NCI-H2081 (cell line): ENCODE results near the gene WIPI1.
"Not testable (repeated sequence)": the region's sequence is repeated elsewhere in the genome, so short reads cannot be mapped to it uniquely, and the experiment has no call there.

Experiments used
- DNase-seq, 2 experiments: peaks; one replicate each; lab custom pipeline; 2025; lab: John Stamatoyannopoulos, UW

WIPI1 gene

GRCh38 chr17:68457168-68457538, at the start of gene WIPI1:
TSS of gene WIPI1 (minus strand) at chr17:68457496. CDS start at chr17:68457421, 75 bp downstream.
- no peak for DNase-seq

DNA sequence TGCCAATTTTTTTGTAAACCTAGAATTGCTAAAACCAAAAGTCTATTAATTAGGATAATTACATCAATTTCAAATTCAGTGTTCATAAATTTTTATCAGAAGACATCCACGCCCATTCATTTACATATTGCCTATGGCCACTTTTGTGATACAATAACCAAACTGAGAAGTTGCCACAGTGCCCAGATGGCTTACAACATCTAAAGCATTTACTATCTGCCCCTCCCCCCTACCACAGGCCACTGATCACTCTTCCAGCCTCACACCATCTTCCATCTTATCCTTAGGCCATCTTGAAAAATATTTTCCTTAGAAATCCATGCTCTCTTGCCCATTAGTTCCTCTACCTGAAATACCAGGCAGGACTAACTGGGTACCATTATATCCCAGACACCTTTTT, 48.7 kb upstream of the WIPI1 start:
- DNase-seq = no peak

DNA sequence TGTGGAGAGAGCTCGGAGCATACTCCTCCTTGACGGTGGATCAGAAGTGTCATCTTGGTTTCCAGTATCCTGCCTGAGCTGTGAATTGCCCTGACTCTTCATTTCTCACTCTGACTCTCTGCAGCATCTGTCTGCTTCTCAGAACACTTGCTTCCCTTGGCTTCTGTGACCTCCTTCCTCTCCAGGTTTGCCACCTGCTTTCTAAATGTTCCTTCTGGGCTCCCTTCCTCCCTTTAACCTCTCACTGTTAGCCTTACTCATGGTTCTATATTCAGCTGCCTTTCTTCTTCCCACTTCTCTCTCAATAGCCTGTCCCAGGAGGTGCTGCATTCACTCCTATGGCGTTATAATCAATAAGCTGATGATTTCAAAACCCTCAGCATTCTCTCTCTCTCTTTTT, 43.8 kb upstream of the WIPI1 start:
- DNase-seq = no peak

- DNase-seq = no peak
Measured at GRCh38 chr17:68499587-68499986, 42.3 kb upstream of the WIPI1 start.

DNA sequence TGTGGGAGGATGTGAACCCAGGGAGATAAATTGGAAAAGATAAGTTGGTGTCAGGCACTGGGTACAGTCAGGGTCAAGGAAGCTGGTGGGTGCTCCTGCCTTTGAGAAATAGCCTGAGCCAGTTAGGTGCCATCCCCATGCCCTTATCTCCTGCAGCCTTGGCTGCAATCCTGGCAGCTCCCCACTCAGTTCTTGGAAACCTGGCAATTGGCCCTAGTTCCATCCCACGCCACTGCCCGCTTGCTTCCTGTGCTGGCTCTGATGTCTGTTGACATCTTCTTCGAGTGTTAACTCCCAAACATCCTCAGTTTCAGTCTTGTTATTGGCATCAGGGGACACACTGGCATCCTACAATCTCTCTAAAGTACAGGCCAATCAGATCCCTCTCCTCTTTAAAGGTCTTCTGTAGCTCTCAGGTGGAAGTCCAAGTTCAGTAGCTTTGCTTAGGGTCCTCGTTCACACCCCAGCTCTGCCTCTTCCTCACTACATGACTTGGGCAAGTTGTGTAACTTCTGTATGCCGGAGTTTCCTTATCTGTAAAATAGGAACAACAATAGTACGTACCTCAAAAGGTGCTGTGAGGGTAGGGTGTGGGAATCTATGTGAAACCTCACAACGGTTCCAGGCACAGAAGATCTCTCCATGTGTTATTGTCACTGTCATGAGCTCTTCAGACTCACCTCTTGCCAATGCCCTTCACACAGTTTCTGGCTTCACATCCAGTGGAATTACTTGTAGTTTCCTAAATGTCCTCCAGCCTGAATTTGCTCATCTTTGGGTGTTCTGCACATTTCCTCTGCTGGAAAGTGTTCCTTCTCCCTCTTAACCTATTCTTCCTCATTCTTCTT, 41.4 kb upstream of the WIPI1 start:
- no peak for DNase-seq

GRCh38 chr17:68497885-68498319, 40.6 kb upstream of the WIPI1 start:
- no peak for DNase-seq

- DNase-seq = no peak
Measured at GRCh38 chr17:68495081-68495480, 37.8 kb upstream of the WIPI1 start.

GRCh38 chr17:68492394-68493054, 35.2 kb upstream of the WIPI1 start:
- DNase-seq = not testable (repeated sequence)

DNA sequence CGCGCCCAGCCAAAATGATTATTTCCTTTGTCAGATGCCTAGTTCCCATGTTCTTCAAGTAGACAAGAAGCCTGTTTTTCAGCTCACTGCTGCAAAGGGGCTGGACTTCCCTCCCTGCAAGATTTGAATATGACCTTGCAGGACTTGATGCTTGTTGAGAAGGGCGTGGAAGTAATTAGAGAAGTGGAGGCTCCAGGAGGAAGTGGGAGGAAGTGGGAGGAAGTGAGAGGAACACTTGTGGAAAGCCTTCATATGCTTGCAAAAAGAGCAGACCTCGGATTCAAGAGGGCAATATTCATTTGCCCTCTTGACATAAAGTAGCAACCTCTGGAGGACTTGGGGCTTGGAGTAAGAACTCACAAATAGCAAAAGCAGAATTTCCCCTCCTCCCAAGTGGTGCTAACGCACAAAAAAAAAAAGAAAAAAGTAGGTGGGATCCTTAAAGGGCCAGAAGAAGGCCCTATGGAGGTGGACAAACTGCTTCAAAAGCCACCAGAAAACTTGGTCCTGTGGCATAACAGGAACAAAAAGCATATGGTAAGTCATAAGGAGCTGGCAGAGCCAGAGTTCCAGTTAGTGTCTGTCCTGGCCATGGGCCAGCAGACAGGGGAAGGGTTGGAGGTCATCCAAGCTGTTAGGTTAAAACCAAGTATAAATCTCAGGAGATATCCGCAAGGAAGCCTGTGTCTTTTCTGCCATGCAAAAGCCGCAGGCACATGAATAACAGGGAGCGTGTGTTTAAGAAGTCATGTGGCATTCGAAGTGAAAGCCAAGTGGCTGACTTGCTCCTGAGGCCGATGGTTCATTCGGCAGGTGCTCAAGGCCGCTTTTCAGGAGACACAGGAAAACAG, 34.3 kb upstream of the WIPI1 start:
- DNase-seq = no peak

DNA sequence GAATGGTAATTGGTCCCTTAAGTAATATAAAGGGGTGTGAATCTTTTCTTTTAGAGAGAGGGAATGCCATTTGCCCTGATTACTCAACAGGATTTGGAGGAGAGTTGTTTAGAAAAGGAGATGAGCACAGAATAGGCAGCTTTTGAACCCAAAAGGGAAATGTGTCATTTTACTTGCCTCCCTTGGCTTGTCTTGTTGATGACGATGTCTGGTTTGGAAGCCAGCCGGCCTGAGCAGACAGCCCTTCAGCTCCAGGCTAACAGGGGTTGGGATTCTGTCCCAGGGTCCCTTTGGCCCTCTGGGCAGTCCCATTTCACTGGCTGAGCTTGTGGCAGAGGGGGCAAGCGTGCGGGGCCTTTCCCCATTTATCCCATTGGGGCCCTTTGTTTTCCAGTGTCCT, 32.6 kb upstream of the WIPI1 start:
- no peak for DNase-seq

- DNase-seq = no peak
Measured at GRCh38 chr17:68484458-68484857, 27.2 kb upstream of the WIPI1 start.

GRCh38 chr17:68482576-68483041, 25.3 kb upstream of the WIPI1 start:
- DNase-seq = no peak

- DNase-seq = no peak
Measured at GRCh38 chr17:68480885-68481284, 23.6 kb upstream of the WIPI1 start.

DNA sequence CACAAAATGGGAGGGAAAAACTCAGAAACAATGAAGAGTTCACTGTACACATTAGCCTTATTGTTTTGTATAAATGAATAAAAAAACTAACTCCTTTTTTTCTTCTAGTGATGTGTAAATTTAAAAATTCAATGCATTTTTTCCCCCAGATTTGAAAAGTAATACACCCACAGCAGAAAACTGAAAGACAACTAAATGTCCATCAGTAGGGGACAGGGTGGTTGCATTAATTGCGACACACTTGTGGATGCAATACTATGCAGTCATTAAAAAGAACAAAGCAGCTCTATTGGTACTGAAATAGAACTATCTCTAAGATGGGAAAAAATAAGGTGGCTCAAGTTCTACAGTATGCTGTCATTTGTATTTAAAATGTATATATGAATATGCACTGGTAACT, 13.7 kb upstream of the WIPI1 start:
- DNase-seq = no peak

DNA sequence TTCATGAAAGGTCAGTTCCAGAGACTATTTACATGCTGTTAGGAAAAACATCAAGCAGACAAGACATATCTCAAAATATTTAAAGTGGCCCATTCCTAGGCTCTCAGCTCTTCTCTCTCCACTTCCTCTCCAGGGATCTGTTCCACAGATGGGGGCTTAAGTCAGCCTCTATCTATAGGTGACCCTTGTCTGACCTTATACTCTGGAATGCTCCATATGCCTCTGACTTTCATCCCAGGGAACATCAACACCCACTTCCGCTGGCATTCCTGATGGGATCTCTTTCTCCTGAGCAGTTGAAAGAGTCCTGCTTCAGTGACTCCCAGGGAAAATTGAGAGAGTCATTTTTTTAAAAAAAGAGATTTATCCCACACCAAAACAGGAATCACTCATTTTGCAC, 11.5 kb upstream of the WIPI1 start:
- no peak for DNase-seq

GRCh38 chr17:68468334-68468733, 11.0 kb upstream of the WIPI1 start:
- DNase-seq = no peak

- DNase-seq = no peak
Measured at GRCh38 chr17:68463211-68464019, 6.1 kb upstream of the WIPI1 start.

DNA sequence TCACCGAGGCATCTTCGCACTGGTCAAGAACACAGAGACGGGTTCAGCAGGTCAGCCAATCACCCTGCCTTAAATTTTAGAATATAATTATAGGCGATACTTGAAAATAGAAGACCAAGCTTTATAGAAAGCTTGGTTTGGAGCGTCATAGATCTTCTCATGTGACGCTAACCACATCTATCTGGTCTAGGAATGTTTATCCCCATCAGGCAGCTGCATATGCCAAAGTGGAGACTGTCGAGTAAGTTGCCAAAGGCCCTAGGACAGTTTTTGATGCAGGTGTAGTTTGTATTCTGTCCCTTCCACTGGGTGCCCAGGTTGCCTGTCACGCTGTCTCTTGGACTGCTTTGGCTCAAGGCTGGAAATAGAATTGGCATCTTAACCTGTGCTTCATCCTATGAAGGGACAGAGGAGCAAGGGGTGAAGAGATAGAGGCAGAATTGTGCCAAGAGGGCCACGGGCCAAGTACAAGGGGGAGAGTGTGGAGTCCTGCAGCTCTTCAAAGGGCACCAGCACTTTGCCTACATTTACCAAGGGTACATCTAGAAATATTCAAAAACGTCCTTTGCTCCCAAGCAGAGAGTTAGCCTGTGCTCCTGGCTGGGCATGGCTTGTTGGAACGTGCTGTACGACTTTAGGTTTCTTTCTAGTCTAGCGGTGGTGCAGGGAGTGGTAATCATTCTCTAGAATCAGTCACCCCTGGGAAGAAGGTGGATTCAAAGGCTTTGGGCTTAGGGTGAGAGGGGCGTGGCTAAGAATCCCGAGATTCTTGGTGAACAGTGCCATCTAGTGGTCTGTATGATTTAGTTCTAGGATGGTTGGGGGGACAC, 5.3 kb upstream of the WIPI1 start:
- DNase-seq = peak; percentile 87 to 88

GRCh38 chr17:68461589-68461988, 4.3 kb upstream of the WIPI1 start:
- DNase-seq = peak in 1 of 2 experiments; percentile 55

DNA sequence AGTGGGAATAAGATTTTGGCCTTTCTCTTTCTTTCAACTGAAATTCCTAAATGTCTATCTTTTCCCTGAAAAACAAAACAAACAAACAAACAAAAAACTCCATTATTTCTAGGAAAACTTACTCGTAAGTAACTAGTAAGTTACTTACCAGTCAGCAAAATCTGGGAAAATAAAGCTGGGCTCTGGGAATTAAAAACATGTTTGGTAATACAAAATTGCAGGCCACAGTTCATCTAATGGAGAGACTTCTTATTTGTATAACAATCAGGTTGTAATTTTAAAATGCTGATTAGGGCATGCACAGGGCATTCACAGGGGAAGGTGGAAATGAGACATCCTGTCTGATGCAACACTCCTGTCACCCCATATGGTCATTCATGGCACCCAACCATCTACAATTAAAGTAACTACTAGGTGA, 3.8 kb upstream of the WIPI1 start:
- peak in 1 of 2 experiments; percentile 59 for DNase-seq

DNA sequence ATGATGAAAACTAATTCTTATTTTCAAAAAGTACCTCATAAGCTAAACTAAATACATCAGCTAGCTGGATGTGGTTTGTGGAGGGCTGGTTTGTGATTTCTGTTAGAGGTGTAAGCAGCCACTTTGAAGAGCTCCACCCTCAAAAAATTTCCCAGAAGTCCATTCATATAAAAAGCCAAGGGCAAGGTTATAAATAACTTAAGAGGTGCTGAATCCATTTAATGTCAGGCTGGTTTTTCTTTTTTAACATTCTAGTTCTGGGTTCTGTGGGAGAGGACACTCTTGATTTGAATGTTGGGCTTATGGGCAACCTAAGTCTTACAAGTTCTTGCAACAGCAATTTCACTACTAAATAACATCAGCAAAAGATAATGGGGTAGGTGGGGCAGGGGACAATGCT, 3.4 kb upstream of the WIPI1 start:
- DNase-seq = no peak
